WTC11 (cell line): ENCODE data around the gene HES6.
"Not testable (repeated sequence)": the region's sequence is repeated elsewhere in the genome, so short reads cannot be mapped to it uniquely, and the experiment has no call there.

Experiments used
- CREB1 ChIP-seq: sonication (generic); formaldehyde crosslinking; IDR thresholded peaks from 2 replicates; pipeline ENCODE4 v1.8.0; 2023; ENCODE audit warnings: mild to moderate bottlenecking, missing genetic modification reagents
- CTCF ChIP-seq: fragments of 200-600 bp; IDR thresholded peaks from 2 replicates; pipeline ENCODE4 v1.8.0; 2022; ENCODE audit warnings: antibody characterized with exemption
- FOXK1 ChIP-seq: sonication (generic); formaldehyde crosslinking; IDR thresholded peaks from 2 replicates; pipeline ENCODE4 v1.8.0; 2022; ENCODE audit warnings: mild to moderate bottlenecking, moderate library complexity, missing genetic modification reagents
- GABPB1 ChIP-seq: sonication (generic); formaldehyde crosslinking; IDR thresholded peaks from 2 replicates; pipeline ENCODE4 v1.8.1; 2023; ENCODE audit warnings: mild to moderate bottlenecking, missing genetic modification reagents
- PRRX2 ChIP-seq: fragments of 250-450 bp; sonication (Bioruptor Pico); IDR thresholded peaks from 2 replicates; pipeline ENCODE4 v1.8.0; 2021; ENCODE audit warnings: mild to moderate bottlenecking
- TF ChIP-seq, protein P1 (sequence below): sonication (generic); formaldehyde crosslinking; IDR thresholded peaks from 2 replicates; pipeline ENCODE4 v1.8.1; 2023; ENCODE audit warnings: mild to moderate bottlenecking, missing genetic modification reagents, moderate library complexity
- TF ChIP-seq, protein P2 (sequence below): sonication (generic); formaldehyde crosslinking; IDR thresholded peaks from 2 replicates; pipeline ENCODE4 v1.8.1; 2023; ENCODE audit warnings: mild to moderate bottlenecking, missing genetic modification reagents, moderate library complexity

- TF ChIP-seq CTCF; GABPB1 (CRISPR knock-in tag); CREB1 (CRISPR knock-in tag); FOXK1 (CRISPR knock-in tag); PRRX2 (CRISPR knock-in tag): not testable (repeated sequence)
- TF ChIP-seq, protein P1, sequence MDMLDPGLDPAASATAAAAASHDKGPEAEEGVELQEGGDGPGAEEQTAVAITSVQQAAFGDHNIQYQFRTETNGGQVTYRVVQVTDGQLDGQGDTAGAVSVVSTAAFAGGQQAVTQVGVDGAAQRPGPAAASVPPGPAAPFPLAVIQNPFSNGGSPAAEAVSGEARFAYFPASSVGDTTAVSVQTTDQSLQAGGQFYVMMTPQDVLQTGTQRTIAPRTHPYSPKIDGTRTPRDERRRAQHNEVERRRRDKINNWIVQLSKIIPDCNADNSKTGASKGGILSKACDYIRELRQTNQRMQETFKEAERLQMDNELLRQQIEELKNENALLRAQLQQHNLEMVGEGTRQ (CRISPR knock-in tag), result not testable (repeated sequence)
- TF ChIP-seq, protein P2, sequence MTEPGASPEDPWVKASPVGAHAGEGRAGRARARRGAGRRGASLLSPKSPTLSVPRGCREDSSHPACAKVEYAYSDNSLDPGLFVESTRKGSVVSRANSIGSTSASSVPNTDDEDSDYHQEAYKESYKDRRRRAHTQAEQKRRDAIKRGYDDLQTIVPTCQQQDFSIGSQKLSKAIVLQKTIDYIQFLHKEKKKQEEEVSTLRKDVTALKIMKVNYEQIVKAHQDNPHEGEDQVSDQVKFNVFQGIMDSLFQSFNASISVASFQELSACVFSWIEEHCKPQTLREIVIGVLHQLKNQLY (CRISPR knock-in tag), result not testable (repeated sequence)
Observed at GRCh38 chr2:238273433-238273832, 33.6 kb upstream of the HES6 start.
